Measurements from ENCODE around the gene PLCB4.

Gene PLCB4

DNA sequence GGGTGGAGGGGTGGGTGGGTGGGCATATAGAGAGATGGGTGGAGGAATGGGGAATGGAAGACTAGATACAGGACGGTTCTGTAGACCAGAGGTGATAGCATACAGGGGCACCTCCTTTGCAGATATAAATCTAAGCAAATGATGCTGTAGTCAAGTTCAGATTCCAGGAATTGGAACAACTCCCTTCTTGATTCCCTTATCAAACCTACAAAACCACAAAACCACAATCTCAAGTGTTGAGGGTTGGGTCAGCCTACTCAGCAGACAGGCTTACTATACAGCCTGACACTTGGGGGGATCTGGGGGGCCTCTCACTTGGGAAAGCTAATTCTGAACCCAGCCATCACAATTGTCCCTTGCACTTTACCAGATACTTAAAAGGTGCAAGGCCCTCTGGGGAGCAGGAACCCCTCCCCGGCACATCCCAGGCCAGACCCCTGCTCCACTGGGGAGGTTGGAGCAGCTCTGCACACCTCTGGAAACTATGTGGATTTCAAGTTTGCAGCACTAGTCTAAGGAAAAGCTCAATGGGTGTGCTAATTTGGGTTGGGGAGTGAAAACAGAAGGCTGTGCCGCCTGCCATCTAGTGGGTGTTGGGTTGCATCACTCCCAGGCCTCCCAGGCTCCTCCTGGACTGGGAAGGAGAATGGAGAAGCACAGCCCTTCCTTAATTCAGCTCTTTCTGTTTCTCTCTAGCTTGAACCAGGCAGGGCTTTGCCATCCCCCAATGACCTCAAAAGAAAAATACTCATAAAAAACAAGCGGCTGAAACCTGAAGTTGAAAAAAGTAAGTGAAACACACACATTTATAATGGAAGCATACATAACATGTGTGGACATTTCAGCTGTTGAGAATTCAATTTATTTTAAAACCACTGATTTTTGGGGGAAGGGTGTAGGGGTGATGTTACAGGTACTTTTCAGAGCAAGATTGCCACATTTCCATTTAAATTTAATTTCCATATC is 324.3 kb downstream of the PLCB4 start:
- no peak for DNase-seq (ENCODE audit: low read depth in 1 of 2, low spot score in 1 of 2)

DNA sequence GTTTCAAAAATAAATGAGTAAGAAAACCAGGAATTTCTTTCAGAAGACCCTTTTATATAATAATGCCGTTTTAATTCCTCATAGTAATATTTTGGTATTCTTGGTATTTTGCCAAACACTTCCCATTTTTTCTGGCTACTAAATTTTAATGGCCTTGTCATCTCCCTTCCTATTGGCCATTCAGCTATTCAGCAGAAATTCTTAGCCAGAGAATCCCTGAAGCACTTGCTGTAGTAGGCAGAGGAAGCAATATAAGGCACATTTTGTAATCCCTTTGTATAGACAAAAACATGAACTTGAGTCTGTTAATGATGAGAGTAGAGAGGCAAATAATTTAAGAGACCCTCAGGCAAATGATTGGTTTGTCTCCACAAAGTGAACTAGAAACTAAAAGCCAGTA is 327.1 kb downstream of the PLCB4 start:
- no peak for DNase-seq (ENCODE audit: low read depth in 1 of 2, low spot score in 1 of 2)

DNA sequence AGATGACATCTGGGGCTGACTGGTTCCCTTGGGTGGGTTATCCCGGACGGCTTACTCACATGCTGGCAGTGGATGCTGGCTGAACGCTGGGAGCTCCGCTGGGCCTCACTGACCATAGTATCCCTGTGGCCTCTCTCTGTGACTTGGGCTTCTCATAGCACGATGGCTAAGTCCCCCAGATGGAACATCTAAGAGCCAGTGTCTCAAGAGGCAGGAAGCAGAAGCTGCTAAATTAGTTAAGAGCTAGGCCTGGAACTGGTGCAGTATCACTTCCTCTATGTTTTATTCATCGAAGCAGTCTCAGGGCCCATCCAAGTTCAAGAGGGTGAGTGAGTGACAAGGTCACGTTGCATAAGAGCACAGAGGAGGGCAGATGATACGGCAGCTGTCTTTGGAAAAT is 329.0 kb downstream of the PLCB4 start:
- no peak for DNase-seq (ENCODE audit: low read depth in 1 of 2, low spot score in 1 of 2)

DNA sequence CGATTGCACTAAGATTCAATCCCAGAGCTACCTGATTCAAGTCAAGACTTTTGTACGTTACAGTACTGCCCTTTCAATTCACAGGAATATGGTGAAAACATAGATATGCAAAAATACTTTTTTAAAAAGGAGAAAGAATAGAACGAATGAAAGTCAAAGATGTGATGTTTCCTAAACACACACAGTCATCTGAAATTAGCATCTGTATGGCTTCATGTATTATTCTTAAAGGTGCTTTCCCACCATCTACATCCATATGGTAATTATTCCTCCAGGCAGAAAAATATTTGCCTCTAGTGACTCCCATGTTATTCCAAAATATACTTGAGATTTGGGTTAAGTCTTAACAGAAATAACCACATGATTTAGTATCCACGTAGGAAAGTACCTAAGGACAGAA is 330.0 kb downstream of the PLCB4 start:
- DNase-seq (ENCODE audit: low read depth in 1 of 2, low spot score in 1 of 2): no peak

DNA sequence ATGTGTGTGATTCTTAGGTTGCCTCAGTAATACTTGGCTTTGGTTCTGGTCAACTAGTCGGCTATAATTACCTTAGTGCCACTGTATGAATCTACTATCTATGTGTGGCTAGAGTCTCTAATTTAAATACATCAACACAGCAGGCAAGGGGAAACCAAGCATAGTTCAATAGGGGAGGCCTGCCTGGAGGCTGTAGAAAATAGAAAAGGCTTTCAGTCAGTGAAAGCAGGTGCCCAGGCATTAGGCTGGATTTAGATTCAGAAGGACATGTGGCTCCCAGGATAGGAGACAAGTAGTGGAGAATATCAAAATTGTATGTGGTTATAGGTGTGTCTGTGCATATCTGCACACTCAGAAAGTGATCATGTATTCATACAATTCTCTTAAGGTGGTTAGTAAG is 330.4 kb downstream of the PLCB4 start:
- DNase-seq (ENCODE audit: low read depth in 1 of 2, low spot score in 1 of 2): no peak

DNA sequence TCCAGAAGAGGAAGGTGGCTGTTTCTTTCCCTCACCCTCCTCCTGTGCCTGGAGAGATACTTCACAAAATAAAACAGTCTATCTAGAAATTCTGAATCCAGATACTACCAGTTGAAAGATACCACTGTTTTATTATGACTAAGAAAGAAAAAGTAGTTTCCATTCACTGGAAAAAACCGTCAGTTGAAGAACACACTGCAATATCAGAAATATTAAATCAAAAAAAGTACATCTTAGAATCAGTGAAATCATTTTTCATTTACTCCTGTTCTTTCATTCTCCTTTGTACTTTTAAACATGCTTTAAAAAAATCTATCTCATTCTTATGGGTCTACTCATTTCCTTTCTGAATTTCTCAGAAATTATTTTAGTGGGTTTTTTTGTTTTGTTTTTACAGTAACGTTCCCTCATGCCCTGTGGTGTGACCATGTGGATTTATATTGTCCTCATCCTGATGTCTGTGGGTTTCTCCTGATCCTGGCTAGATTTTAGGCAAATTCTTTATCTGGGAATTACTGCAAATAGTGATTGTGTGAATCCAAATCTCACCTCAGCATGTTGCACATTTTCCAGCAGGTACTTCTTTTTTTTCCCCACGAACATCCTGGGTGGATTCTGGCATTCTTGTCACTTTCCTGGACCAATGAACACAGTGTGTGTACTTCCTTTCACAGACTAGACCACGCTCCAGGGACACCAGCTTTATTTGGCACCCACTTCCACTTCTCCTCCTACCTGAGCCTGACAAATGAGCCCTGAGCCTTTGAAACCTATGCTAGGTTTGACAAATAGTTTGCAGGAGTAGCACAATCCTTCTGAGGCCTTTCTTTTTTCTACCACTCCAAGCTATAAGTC is 331.5 kb downstream of the PLCB4 start:
- DNase-seq (ENCODE audit: low read depth in 1 of 2, low spot score in 1 of 2): no peak

DNA sequence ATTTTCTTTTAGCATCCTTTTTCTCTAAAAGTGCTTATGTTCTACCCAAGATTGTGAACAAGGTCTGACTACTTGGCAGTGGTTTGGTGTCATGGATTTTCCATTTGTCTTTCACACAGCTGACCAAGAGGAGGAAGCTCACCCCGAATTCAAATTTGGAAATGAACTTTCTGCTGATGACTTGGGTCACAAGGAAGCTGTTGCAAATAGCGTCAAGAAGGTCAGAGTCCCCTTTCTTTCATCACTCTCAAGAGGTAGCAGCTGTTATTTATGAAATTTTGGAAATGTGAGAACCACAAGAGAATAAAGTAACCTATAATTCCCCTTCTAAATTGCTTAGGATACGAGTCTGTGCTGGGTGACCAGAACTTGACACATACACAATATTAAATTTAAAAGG is 332.5 kb downstream of the PLCB4 start:
- DNase-seq (ENCODE audit: low read depth in 1 of 2, low spot score in 1 of 2): no peak

DNA sequence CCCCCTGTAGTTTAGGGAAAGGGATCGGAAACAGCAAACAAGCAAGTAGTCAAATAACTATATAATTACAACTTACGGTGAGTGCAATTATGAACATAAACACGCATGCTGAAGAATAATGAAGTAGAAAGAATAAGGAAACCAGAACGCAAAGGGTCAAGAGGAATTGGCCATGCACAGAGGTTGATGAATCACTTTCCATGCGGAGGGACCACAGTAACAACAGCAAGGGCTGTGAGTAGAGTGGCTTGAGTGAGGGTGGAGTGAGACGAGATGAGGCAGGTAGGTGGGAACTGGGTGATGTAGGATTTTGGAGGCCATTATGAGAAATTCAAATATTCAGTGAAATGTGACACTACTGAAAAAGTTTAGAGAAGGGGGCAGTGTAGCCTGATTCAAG is 333.3 kb downstream of the PLCB4 start:
- DNase-seq (ENCODE audit: low read depth in 1 of 2, low spot score in 1 of 2): no peak

DNA sequence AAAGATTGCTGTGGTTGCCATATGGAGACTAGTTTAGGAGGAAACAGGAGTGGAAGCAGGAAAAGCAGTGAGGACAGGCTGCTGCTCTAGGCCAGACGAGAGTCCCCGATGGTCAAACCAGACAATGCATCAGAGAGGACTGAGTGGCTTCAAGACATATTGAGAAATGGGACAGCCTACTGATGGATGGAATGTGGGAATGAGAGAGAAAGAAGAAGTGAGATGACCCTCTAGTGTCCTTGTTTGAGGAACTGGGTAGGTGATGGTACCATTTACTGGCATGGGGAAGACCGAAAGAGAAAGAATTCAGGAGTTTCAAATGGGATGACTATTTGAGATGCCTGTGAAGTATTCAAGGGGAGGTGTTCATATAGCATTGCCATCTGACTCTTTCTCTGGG is 333.7 kb downstream of the PLCB4 start:
- no peak for DNase-seq (ENCODE audit: low read depth in 1 of 2, low spot score in 1 of 2)

DNA sequence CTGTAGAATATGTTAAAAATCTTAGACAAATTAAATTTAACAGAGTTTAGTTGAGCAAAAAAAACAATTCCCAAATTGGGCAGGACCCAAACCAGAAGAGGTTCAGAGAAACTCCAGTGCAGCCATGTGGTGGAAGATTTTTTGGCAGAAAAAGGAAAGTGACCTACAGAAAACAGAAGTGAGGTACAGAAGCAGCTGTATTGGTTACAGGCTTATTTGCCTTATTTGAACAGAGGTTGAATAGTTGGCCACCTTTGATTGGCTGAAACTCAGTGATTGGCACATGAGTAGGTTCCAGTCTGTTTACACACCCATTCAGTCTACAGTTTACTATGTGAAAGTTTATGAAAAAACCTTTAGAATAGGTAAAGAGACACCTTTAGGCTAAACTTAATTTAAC is 334.6 kb downstream of the PLCB4 start:
- DNase-seq (ENCODE audit: low read depth in 1 of 2, low spot score in 1 of 2): no peak

DNA sequence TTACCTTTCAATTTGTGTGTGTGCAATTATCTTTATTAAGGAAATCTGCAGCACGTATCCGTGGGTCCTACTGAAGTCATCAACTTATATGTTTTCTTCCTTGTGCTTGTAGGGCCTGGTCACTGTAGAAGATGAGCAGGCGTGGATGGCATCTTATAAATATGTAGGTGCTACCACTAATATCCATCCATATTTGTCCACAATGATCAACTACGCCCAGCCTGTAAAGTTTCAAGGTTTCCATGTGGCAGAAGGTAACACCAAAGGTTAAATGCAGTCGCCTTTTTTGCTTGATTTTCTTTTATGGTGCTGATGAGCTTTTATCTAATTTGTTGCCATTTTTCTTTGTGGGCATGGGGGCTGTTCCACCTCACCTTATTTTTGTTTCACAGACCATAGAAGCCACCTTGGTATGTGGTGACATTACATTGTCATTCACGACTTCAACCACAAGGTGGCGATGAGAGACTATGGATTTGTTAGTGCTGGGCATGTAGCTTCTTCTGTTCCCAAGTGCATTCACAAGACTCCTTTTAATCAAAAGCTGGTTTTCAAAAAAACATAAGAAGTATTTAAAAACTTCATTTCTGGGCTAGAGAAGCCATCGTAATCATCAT is 339.0 kb downstream of the PLCB4 start:
- DNase-seq (ENCODE audit: low read depth in 1 of 2, low spot score in 1 of 2): peak; percentile 10 to 35

DNA sequence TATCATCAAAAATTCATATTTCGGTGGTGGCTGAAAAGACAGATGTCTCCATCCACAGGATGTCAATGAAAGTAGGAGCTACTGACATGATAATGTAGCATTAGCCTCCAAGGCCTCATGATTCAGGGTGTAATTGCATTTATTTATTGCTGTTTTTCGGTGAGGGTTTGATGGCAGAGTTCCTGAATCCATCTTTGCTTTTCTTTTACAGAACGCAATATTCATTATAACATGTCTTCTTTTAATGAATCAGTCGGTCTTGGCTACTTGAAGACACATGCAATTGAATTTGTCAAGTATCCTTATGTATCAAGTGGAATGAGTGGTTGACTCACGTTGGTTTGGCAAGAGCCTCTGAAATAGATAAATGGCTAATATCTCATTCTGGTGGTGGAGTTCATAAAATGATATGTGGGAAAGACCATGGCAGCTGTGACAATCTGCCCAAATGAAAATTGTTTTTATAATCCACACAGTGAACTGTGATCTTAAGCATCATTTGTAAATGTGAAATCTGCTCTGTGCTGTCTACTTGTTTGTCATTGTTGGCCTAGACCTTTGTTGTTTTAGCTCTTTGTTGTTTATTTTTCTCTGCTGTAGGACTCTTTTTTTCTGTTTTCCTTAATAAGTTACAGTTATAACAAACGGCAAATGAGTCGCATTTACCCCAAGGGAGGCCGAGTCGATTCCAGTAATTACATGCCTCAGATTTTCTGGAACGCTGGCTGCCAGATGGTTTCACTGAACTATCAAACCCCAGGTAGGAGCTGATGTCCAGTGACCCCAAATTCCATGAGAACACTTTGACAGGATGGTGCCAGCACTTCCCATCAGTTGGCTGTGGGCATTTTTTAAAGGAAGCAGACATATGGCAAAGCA is 339.8 kb downstream of the PLCB4 start:
- no peak for DNase-seq (ENCODE audit: low read depth in 1 of 2, low spot score in 1 of 2)

DNA sequence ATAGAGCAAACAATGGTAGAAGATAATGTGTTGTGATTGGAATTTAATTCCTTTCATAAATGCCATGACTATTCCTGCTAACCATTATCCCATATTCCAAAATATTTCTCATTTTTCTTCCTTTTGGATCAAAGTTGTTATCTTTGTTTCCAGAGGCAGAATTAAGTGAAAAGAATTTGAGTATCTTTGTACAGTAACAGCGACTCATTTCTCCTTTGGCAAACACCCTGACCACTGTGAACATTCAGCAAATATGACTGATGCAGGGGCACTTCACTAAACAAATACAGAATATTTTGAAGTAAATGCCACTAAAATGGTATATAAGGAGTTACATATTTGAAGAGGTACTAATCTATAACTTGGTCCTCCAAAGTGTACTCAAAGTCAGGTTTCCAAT is 340.5 kb downstream of the PLCB4 start:
- no peak for DNase-seq (ENCODE audit: low read depth in 1 of 2, low spot score in 1 of 2)

DNA sequence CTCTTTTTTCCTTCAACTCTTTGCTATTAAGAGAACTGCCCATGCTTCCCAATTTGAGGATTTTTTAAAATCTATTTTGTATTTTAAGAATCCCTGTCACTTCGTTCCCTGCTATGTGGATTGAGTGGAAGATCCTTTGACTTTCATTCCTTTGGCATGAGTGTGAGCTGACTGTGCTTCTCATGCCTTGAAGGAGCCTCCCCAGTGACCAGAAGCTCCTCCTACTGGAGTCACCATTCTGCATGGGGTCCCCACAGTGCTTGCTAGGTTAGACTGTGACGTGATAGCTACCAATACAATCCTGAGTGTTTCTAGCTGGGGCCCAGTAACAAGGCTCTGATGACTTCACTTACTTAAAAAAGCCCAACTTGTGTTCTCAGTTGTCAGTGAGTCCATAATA is 341.1 kb downstream of the PLCB4 start:
- DNase-seq (ENCODE audit: low read depth in 1 of 2, low spot score in 1 of 2): no peak

DNA sequence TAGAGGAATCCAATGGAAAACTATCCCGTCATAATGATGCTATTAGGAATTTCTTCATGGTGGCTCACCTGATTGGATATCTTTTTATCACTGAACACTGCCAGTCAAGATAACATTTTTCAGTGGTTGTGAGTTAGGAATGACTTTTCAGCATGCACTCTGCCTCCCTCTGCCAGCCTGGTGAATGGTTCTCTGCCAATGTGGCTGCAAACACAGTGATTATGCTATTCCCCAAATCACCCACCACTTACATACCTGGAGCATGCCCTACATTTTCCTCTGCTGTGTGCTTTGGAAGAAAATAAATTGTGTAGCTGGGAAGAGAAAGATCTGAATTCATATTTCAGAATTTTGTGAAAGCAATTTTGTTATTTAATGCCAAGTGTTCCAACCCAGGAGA is 342.9 kb downstream of the PLCB4 start:
- DNase-seq (ENCODE audit: low read depth in 1 of 2, low spot score in 1 of 2): no peak

DNA sequence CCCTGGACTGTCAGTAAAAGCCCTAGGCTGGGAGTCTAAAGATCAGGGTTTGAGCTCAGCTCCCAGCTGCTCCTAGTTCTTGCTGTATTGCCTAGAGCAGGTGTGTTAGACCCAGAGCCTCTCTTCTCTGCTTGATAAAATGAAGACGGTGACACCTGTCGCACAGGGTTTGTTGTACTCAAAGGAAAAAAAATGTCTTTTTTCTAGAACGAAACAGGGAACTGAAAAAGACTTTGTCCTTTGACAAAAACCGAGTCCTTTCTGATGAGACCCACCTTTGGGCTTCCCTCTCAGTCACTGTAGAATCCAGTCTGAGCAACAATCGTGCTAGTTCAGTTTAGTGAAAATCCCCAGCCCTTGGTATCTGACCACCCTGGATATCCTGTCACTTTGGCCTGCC is 343.4 kb downstream of the PLCB4 start:
- DNase-seq (ENCODE audit: low read depth in 1 of 2, low spot score in 1 of 2): no peak

DNA sequence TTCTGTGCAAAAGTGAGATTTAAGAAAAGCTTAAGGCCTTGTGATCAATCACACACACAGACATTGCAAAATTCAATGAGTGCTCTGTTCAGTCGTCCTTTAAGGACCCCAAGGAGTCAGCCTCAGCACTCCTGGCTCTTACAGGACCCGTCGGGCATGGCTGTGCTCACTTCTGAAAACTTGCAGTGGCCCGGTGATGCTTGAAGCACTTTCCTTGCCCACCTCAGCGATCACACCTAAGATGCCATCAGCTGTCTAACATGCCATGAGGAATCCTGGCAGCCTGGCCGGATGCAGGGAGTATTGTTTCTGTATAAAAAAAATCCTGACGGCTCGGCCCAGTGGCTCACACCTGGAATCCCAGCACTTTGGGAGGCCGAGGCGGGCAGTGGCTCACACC is 344.1 kb downstream of the PLCB4 start:
- DNase-seq (ENCODE audit: low read depth in 1 of 2, low spot score in 1 of 2): no peak

DNA sequence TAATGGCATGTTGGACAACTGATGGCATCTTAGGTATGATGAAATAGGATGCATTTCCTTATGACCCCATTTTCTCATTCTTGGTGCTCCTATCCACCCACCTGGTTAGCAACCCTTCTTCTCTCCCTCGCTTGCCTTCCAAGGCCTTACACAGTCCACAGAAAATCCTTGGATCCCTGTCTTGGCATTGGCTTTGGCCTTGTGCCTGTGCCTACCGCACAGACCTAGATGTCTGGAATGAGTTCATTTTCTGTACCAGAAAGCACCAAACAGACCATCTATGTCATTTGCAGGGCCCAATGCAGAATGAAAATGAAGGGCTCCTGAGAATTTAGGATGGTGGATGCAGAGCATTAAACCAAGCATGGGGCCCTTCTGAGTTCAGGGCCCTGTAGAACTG is 346.5 kb downstream of the PLCB4 start:
- no peak for DNase-seq (ENCODE audit: low read depth in 1 of 2, low spot score in 1 of 2)

DNA sequence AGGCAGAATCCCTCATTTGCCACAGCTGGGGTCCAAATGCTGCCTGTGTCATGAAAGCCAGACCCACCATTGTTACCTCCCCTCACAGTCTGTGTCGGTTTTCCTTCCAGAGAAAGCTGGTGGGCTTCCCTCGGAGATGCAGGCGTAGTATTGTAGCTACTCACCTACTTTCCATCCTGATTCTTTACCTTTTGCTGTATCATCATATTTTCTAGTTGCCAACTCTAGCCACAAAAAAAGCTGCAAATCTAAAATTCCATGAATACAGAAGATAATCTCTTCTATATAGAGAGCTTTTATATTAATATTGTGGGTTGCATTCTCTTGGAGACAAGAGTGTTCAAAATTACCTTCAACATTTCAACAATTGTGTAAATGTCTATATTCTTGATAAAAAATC is 347.5 kb downstream of the PLCB4 start:
- DNase-seq (ENCODE audit: low read depth in 1 of 2, low spot score in 1 of 2): no peak

DNA sequence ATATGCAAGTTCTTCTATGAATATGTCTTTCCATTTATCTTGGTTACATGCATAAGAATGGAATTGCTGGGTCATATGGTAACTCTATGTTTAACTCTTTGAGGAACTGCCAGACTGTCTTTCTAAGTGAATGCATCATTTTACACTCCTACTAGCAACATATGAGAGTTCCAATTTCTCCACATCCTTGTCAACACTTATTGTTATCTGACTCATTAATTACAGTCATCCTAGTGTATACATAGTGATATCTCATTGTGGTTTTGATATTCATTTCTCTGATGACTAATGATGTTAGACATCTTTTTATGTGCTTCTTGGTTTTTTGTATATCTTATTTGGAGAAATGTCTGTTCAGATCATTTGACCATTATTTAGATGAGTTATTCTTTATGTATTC is 348.8 kb downstream of the PLCB4 start:
- no peak for DNase-seq (ENCODE audit: low read depth in 1 of 2, low spot score in 1 of 2)

All from activated CD4-positive, alpha-beta T cell treated with anti-CD3 and anti-CD28 coated beads, Interleukin-2, amount 50 U/mL, for 24 hours (primary cell).